ENCODE data around the gene SUPT6H.

The SUPT6H gene

DNA sequence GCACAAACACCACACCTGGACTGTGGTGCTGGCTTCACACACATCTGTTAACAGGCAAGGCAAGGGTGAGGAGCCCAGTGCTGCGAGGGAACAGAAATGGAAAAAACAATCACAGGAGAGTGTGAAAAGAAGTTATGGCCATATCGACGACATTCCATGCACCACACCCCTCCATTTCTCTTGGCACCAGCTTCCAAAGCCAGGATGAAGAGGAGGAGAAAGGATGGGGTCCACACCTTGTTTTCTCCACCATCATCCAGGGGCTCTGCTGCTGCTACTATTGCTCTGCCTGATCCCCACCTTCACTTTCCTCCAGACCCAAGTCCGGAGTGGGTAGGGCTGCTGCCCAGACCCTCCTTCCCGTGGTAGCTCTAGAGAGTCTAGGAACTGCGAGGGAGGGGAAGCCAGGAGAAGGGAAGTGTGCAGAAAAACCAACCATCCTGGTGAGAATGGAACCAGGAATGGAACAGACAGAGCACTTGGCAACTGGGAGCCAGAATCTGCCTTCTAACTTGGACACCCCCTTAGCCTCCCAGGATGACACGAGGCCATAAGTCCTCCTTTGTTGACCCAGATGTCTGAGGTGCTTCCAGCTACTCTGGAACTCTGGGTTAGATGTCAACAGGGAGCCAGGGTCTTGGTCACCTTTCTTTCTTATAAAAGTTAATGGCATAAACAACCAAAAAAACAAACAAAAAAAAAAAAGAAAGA is 50.9 kb downstream of the SUPT6H start (continued):
- TF ChIP-seq ELK4 (IDR thresholded peaks at IDR 0.05; ENCODE audit: borderline replicate concordance, low read depth, low read length) (no peak), ZNF600 (tag by site-specific recombination; IDR thresholded peaks at IDR 0.05) (peak; percentile 93), ZNF24 (tag by site-specific recombination; IDR thresholded peaks at IDR 0.05) (no peak), ZNF335 (tag by site-specific recombination; conservative IDR thresholded peaks at IDR 0.05) (no peak), ZNF184 (tag by site-specific recombination; IDR thresholded peaks at IDR 0.05) (no peak), ZNF747 (tag by site-specific recombination; IDR thresholded peaks at IDR 0.05) (no peak), ZNF654 (tag by site-specific recombination; IDR thresholded peaks at IDR 0.05; ENCODE audit: low read depth) (no peak), SCRT2 (tag by site-specific recombination; IDR thresholded peaks at IDR 0.05) (no peak), ZBTB21 (tag by site-specific recombination; IDR thresholded peaks at IDR 0.05) (no peak), ZNF645 (tag by site-specific recombination; IDR thresholded peaks at IDR 0.05) (no peak), ZNF274 (IDR thresholded peaks at IDR 0.05; ENCODE audit: low read length) (no peak), ZNF274 (tag by site-specific recombination; IDR thresholded peaks at IDR 0.05; ENCODE audit: borderline replicate concordance) (no peak), ZNF776 (tag by site-specific recombination; IDR thresholded peaks at IDR 0.05; ENCODE audit: borderline replicate concordance) (no peak)

DNA sequence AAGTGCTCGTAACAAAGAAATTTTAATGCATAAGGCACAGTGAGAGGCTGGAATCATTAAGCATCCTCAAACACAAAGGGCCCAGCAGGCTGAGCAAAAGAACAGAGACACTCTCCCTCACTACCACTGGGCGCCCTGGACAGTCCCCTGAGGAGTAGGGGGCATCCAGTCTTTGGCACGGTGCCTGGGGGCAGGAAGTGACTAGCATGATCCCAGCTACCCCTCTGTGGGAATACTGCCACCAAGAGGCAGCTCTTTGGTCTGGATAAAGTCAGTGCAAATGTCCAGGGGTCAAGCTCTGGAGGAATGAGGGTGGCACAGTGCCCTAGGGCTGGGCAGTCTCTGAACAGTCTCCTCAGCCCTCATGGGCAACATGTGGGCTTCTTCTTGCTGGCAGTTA is 52.3 kb downstream of the SUPT6H start:
- Histone ChIP-seq H3K9me3 (ENCODE audit: control insufficient read depth, insufficient read depth, low read depth, low read length) (no peaks in the 10 kb centered on the region), H3K4me1 (ENCODE audit: control insufficient read depth, insufficient read depth, low read length) (peaks cover 15% of the 10 kb centered on the region), H3K36me3 (ENCODE audit: control insufficient read depth in 2 of 2, insufficient read depth in 1 of 2, low read length in 2 of 2) (peaks cover 10 to 39% of the 10 kb centered on the region in 2 experiments; a peak in 2 of 3 replicates), H3K27ac (ENCODE audit: extremely low read depth, low read depth, low read length) (no peak overlapping the region), H3K4me3 (ENCODE audit: low read depth, low read length) (no peak overlapping the region)
- POLR2A ChIA-PET, result interaction anchor here (3.7 kb wide), 1 partner anchor 12 kb away, joined by 38 read pairs; the partner anchor contains the start of genes NEK8 and TLCD1
- CTCF ChIA-PET, result no interaction called here
- TF ChIP-seq, protein P1, sequence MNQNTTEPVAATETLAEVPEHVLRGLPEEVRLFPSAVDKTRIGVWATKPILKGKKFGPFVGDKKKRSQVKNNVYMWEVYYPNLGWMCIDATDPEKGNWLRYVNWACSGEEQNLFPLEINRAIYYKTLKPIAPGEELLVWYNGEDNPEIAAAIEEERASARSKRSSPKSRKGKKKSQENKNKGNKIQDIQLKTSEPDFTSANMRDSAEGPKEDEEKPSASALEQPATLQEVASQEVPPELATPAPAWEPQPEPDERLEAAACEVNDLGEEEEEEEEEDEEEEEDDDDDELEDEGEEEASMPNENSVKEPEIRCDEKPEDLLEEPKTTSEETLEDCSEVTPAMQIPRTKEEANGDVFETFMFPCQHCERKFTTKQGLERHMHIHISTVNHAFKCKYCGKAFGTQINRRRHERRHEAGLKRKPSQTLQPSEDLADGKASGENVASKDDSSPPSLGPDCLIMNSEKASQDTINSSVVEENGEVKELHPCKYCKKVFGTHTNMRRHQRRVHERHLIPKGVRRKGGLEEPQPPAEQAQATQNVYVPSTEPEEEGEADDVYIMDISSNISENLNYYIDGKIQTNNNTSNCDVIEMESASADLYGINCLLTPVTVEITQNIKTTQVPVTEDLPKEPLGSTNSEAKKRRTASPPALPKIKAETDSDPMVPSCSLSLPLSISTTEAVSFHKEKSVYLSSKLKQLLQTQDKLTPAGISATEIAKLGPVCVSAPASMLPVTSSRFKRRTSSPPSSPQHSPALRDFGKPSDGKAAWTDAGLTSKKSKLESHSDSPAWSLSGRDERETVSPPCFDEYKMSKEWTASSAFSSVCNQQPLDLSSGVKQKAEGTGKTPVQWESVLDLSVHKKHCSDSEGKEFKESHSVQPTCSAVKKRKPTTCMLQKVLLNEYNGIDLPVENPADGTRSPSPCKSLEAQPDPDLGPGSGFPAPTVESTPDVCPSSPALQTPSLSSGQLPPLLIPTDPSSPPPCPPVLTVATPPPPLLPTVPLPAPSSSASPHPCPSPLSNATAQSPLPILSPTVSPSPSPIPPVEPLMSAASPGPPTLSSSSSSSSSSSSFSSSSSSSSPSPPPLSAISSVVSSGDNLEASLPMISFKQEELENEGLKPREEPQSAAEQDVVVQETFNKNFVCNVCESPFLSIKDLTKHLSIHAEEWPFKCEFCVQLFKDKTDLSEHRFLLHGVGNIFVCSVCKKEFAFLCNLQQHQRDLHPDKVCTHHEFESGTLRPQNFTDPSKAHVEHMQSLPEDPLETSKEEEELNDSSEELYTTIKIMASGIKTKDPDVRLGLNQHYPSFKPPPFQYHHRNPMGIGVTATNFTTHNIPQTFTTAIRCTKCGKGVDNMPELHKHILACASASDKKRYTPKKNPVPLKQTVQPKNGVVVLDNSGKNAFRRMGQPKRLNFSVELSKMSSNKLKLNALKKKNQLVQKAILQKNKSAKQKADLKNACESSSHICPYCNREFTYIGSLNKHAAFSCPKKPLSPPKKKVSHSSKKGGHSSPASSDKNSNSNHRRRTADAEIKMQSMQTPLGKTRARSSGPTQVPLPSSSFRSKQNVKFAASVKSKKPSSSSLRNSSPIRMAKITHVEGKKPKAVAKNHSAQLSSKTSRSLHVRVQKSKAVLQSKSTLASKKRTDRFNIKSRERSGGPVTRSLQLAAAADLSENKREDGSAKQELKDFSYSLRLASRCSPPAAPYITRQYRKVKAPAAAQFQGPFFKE (tag by site-specific recombination; IDR thresholded peaks at IDR 0.05; ENCODE audit: borderline replicate concordance), result no peak
- TF ChIP-seq ZNF518A (tag by site-specific recombination; conservative IDR thresholded peaks at IDR 0.05; ENCODE audit: low read depth), result no peak
- TF ChIP-seq, protein P2, sequence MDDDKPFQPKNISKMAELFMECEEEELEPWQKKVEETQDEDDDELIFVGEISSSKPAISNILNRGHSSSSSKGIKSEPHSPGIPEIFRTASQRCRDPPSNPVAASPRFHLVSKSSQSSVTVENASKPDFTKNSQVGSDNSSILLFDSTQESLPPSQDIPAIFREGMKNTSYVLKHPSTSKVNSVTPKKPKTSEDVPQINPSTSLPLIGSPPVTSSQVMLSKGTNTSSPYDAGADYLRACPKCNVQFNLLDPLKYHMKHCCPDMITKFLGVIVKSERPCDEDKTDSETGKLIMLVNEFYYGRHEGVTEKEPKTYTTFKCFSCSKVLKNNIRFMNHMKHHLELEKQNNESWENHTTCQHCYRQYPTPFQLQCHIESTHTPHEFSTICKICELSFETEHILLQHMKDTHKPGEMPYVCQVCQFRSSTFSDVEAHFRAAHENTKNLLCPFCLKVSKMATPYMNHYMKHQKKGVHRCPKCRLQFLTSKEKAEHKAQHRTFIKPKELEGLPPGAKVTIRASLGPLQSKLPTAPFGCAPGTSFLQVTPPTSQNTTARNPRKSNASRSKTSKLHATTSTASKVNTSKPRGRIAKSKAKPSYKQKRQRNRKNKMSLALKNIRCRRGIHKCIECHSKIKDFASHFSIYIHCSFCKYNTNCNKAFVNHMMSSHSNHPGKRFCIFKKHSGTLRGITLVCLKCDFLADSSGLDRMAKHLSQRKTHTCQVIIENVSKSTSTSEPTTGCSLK (tag by site-specific recombination; IDR thresholded peaks at IDR 0.05), result no peak
- TF ChIP-seq CTCF (tag by site-specific recombination; IDR thresholded peaks at IDR 0.05), result peak; percentile 10; the same call in 1 of the 2 replicates
